Skeletal muscle satellite cell (primary cell): ENCODE measurements around the gene ZMIZ1.

Experiments
- H3K27me3 ChIP-seq: 2 replicates; pipeline ENCODE4 v1.7.0; 2013; ENCODE audit warnings: low read length; ENCODE audit not compliant: control insufficient read depth, insufficient read depth
- H3K36me3 ChIP-seq: 2 replicates; pipeline ENCODE4 v1.7.0; 2013; ENCODE audit warnings: mild to moderate bottlenecking, control low read depth, low read length; ENCODE audit not compliant: insufficient read depth
- H3K4me1 ChIP-seq: 2 replicates; pipeline ENCODE4 v1.7.0; 2013; ENCODE audit warnings: low read length; ENCODE audit not compliant: control insufficient read depth, insufficient read depth
- H3K4me2 ChIP-seq: 2 replicates; pipeline ENCODE4 v1.7.0; 2013; ENCODE audit warnings: mild to moderate bottlenecking, low read length
- H3K4me3 ChIP-seq: 2 replicates; pipeline ENCODE4 v1.7.0; 2013; ENCODE audit warnings: low read length
- H3K9ac ChIP-seq: 2 replicates; pipeline ENCODE4 v1.7.0; 2013; ENCODE audit warnings: mild to moderate bottlenecking, low read depth, low read length, moderate library complexity
- H3K9me3 ChIP-seq: replicated peaks from 2 replicates; pipeline ENCODE4 v1.7.0; 2013; ENCODE audit warnings: mild to moderate bottlenecking, control low read depth, low read length

Gene ZMIZ1

GRCh38 chr10:79063661-79064492 is 4.9 kb upstream of the ZMIZ1 start:
- peaks cover 26% of the 10 kb centered on the region for H3K27me3 ChIP-seq
- H3K36me3 ChIP-seq = no peaks in the 10 kb centered on the region
- H3K9ac ChIP-seq = no peak overlapping the region
- H3K9me3 ChIP-seq = no peaks in the 10 kb centered on the region
- H3K4me2 ChIP-seq = no peak overlapping the region
- peaks cover 10% of the 10 kb centered on the region for H3K4me1 ChIP-seq
- no peak overlapping the region for H3K4me3 ChIP-seq

DNA sequence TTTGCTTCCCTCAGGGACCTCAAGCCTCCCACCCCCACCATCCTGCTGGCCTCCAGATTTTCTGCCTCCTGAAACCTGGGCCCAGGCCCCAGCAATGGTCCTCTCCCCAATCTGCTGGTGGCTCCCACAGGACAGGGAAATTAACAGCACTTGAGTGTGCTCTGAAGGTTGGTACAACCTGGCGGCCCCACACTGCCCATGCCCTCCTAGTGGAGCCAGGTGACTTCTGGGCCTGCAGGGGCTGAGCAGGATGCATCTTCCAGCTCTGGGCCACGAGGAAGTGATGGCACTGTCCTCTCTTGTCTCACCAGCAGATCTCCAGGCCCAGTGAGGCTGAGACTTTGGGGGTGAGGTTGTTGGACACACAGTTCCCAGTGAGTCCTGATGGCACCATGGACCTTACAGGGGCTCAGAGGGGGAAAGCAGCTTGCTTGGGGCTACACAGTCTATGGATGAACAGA is 3.6 kb upstream of the ZMIZ1 start:
- no peaks in the 10 kb centered on the region for H3K36me3 ChIP-seq
- no peak overlapping the region for H3K4me2 ChIP-seq
- peaks cover 10% of the 10 kb centered on the region for H3K4me1 ChIP-seq
- H3K4me3 ChIP-seq = no peak overlapping the region
- no peak overlapping the region for H3K9ac ChIP-seq
- no peaks in the 10 kb centered on the region for H3K9me3 ChIP-seq
- peaks cover 14% of the 10 kb centered on the region for H3K27me3 ChIP-seq

DNA sequence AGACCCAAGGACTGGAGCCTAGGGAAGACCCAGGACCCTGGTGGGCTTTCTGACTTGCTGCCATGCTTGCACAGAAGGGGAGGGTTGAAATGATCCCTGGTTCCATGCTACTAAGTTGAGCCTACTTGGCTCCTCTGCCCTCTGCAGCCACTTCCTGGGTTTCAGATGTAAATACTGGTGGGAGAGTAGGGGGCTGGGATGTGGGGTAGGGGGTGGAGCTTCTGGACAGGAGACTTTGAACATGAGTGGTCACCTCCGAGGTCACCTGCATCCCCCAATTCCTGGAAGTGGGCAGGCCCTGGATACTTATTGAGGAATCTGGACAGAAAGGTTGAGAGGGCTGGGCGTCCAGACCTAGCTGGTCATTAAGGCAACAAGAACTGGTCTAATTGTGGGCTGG is 2.9 kb upstream of the ZMIZ1 start:
- peaks cover 7% of the 10 kb centered on the region for H3K27me3 ChIP-seq
- H3K9me3 ChIP-seq = no peaks in the 10 kb centered on the region
- no peak overlapping the region for H3K9ac ChIP-seq
- no peaks in the 10 kb centered on the region for H3K36me3 ChIP-seq
- peaks cover 10% of the 10 kb centered on the region for H3K4me1 ChIP-seq
- H3K4me2 ChIP-seq = no peak overlapping the region
- H3K4me3 ChIP-seq = no peak overlapping the region

DNA sequence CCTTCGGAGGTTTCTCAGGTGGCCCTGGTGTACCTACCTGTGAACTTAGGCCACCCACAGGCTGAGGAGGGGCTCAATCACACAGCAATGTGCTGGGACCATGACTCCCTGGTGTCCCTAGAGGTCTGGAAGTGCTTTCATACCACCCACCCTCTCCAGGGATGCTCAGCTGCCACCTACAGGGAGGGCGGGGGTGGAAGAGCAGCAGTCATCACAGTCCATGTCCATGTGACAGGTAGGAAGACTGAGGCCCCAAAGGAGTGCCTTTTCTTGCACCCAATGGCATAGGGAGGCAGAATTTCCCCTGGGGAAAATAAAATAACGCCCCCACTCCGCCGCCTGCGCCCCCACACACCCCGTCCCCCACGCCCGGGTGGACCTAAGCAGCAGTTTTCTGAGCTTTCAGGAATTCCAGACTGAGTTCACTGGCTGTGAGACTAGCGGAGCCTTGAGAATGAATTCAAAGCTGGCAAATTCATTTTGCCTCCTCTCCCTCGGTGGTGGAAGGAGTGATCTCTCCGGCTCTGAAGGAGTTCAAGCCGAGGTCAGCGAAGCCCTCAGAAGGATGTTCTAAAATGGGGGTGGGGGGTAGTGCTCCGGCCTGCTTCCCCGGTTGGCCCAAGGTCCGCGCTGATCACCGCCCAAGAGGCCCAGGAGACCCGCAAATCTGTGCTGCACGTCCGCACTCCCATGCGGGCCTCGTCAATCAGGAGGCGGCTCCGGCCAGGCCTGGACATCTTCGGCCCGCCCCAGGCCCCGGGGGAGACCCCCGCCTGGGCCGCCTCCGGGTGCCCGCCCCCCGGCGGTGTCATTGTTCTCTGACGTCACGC is 2.1 kb upstream of the ZMIZ1 start:
- no peaks in the 10 kb centered on the region for H3K27me3 ChIP-seq
- peaks cover 14% of the 10 kb centered on the region for H3K4me1 ChIP-seq
- H3K4me2 ChIP-seq = peak overlapping the region; percentile 97
- H3K9me3 ChIP-seq = no peaks in the 10 kb centered on the region
- no peaks in the 10 kb centered on the region for H3K36me3 ChIP-seq
- peak overlapping the region; percentile 58 for H3K9ac ChIP-seq
- peak overlapping the region; percentile 96 for H3K4me3 ChIP-seq

DNA sequence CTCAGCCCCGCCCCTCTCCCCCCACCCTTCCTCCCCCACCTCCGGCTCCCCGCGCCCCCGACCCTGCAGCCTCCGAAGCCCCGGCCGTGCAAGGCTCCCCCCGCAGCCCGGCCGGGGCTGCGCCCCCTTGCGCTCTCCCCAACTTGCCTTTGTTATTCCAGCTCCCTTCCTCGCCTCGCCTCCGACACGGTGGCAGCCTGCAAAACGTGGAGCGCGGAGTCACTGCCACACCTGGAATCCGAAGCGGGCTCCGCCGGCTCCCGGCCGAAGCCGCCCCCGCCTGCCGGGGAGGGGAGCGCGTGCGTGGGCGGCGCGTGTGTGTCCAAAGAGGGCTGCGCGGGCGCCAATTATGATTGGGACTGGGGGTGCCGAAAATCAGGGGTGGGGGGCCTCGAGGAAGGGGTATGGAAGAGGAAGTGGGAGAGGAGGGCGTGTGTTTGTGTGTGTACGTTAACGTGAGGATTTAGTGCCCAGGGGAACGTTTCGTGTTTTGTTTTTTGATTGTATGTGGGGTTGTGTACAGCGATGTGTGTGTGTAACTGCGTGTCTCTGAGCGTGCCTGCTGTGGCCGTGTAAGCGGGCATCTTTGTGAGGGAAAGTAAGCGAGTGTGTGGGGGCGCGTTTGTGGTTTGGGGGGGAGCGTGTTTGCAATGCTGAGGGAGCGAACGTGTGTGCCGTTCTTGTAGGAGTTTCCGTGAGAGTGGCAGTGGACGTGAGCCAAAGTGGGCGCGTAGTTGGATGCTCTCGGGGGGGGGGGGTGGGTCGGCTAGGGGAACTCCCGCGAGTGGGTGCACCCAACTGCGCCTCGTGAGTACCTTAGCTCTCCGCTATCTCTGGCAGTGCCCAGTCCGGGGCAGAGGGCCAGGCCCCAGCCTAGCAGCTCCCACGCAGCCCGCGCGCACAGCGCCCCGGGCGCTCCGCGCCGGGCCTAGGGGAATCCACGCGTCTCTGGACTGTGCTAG is 1.2 kb upstream of the ZMIZ1 start:
- Histone ChIP-seq H3K4me3 (peak overlapping the region; percentile 96), H3K36me3 (no peaks in the 10 kb centered on the region), H3K9ac (peak overlapping the region; percentile 56), H3K4me2 (peak overlapping the region; percentile 97), H3K9me3 (no peaks in the 10 kb centered on the region), H3K4me1 (peaks cover 23% of the 10 kb centered on the region), H3K27me3 (no peaks in the 10 kb centered on the region)

DNA sequence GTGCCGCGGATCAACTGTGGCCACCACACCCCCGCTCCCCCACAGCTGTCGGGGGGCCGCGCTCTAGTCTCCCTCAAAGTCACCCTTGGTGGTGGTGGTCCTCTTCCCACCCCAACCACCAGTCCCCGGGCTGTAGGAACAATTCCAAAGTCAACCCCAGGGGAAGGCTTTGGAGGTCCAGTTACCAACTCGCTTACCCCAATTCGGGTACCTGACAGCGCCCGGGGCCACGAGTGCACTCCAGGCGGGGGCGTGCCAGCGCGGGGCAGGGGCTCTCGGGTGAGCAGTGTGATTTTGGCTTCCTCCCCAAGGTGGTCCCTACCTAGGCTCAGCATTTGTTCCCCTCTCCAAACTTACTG is 584 bp upstream of the ZMIZ1 start:
- Histone ChIP-seq H3K9me3 (no peaks in the 10 kb centered on the region), H3K27me3 (no peaks in the 10 kb centered on the region), H3K9ac (peak overlapping the region; percentile 56), H3K36me3 (no peaks in the 10 kb centered on the region), H3K4me3 (peak overlapping the region; percentile 96), H3K4me2 (peak overlapping the region; percentile 97), H3K4me1 (peaks cover 30% of the 10 kb centered on the region)

DNA sequence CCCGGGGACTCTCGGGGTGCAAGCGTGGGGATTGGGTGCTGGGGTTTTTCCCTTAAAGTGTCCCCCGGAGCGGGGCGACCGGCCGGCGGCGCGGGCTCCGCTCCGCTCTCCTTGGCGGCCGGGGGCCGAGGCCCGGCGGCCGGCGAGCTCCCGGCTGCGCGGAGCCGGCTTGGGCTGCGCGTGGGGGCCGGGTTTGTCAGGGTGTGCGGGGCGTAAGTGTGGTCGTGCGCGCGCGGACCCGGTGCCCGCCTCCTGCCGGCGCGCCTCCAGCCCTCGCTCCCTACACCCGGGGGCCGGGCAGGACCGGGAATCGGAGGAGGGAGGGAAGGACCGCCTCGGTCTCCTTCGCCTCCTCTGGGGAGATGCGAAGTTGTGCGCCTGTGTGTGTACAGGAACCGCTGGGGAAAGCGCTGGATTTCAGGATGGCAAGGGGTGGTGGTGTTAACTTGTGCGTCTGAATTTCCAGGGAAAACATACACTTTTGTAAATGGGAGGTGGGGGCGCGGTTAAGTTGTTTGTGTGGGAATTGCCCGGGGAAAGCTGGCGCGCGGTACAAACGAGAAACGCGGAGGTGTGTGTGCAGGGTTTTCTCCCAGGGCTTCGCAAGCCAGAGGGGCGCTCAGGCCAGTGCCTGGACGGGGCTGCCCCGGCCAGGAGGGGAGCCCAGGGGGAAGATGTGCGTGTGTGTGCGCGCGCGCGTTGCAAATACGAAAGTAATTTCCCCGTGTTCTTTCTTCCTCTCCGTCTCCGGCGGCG is 737 bp downstream of the ZMIZ1 start:
- H3K9me3 ChIP-seq = no peaks in the 10 kb centered on the region
- peak overlapping the region; percentile 98 for H3K4me2 ChIP-seq
- peak overlapping the region; percentile 96 for H3K4me3 ChIP-seq
- H3K36me3 ChIP-seq = no peaks in the 10 kb centered on the region
- H3K27me3 ChIP-seq = no peaks in the 10 kb centered on the region
- H3K9ac ChIP-seq = peak overlapping the region; percentile 91
- peaks cover 43% of the 10 kb centered on the region for H3K4me1 ChIP-seq

DNA sequence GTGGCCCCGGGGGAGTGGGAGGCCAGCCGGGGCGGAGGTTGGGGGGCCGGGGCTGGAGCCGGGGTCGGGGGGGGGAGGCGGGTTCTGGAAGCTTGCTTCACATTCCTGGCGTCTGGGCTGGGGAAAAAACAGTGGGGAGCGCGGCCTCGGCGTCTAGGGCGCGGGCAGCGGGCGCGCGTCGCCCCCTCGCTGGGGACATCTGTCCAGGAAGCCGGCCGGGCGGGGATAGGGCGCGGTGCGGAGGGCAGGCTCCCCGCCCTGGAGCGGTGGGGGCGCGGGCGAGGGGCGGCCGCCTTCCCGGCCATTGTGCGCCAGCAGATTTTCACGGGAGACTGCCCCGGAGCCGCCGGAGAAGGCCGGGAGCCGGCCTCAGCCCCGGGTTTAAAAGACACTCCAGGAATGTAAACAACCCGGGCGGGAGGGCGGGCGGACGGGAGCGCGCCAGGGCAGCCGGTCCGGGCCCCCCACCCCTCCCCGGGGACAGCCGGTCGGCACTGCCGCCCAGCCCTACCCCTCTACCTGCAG is 1.4 kb downstream of the ZMIZ1 start:
- H3K27me3 ChIP-seq = no peaks in the 10 kb centered on the region
- no peaks in the 10 kb centered on the region for H3K36me3 ChIP-seq
- no peaks in the 10 kb centered on the region for H3K9me3 ChIP-seq
- H3K4me3 ChIP-seq = peak overlapping the region; percentile 96
- H3K4me1 ChIP-seq = peaks cover 45% of the 10 kb centered on the region
- peak overlapping the region; percentile 98 for H3K4me2 ChIP-seq
- H3K9ac ChIP-seq = peak overlapping the region; percentile 91

GRCh38 chr10:79070606-79071395 is 2.0 kb downstream of the ZMIZ1 start:
- Histone ChIP-seq H3K9me3 (no peaks in the 10 kb centered on the region), H3K4me1 (peaks cover 50% of the 10 kb centered on the region), H3K4me3 (peak overlapping the region; percentile 96), H3K36me3 (no peaks in the 10 kb centered on the region), H3K9ac (peak overlapping the region; percentile 91), H3K4me2 (peak overlapping the region; percentile 98), H3K27me3 (no peaks in the 10 kb centered on the region)
